HCT116 (cell line): Measurements from ENCODE around the gene ZNG1E. TPM values are rescaled to one million over a fixed set of nuclear protein-coding genes. Genes with fewer than 3 reads are reported as not detected.
"Not testable (repeated sequence)": the region's sequence is repeated elsewhere in the genome, so short reads cannot be mapped to it uniquely, and the experiment has no call there.

Source experiments
- ATAC-seq: fragments of 200-7000 bp; cut with Tn5 transposase; 2 replicates; pipeline ENCODE4 v1.9.1; 2020; ENCODE audit warnings: mild to moderate bottlenecking, moderate library complexity
- BruUV-seq: library from RNA; stranded (reverse); fragments of 400-500 nt; replicated peaks from 2 replicates; lab custom pipeline; 2021; lab: Mats Ljungman, UMichigan
- CTCF ChIA-PET: fragments of 300-600 bp; sonication (Branson Sonifier 250); formaldehyde crosslinking; loops from one replicate; lab custom pipeline; 2021; ENCODE audit warnings: antibody characterized with exemption; lab: Charles Lee
- POLR2A ChIA-PET: fragments of 300-600, 350-600 bp; sonication (Branson Sonifier 250); formaldehyde crosslinking; loops from one replicate; lab custom pipeline; 2021; ENCODE audit warnings: antibody characterized with exemption; lab: Charles Lee
- RAD21 ChIA-PET, 2 experiments: fragments of 300-600 bp; sonication (Branson Sonifier 250); formaldehyde crosslinking; loops; one replicate each; lab custom pipeline; 2023; ENCODE audit warnings: low total read pairs in 2 of 2; ENCODE audit not compliant: uncharacterized antibody in 2 of 2, unreplicated experiment in 2 of 2, low non-redundant PET in 1 of 2; lab: Charles Lee
- DNase-seq: peaks from one replicate; pipeline ENCODE4 v3.0.0-alpha.2; 2010; ENCODE audit warnings: low read depth, low spot score
- H2AFZ ChIP-seq: fragments of 200-600 bp; shearing (Covaris generic), sonication (generic); 2 replicates; pipeline ENCODE4 v1.6.1; 2017; ENCODE audit warnings: low read depth, mixed run types, mixed read lengths, antibody characterized with exemption, low read length; ENCODE audit not compliant: poor library complexity, severe bottlenecking
- H3K27ac ChIP-seq: 2 replicates; pipeline ENCODE4 v1.5.1; 2012; ENCODE audit warnings: low read depth, low read length
- H3K27me3 ChIP-seq: fragments of 200-600 bp; sonication (generic); 2 replicates; pipeline ENCODE4 v1.6.1; 2016; ENCODE audit warnings: mixed run types, low read length, mixed read lengths; ENCODE audit not compliant: insufficient read depth
- H3K36me3 ChIP-seq, 2 experiments: fragments of 200-500 bp in 1 of 2; fragments of 200-600 bp in 1 of 2; sonication (Bioruptor generic) in 1 of 2; sonication (generic) in 1 of 2; 2 replicates each; pipeline versions ENCODE4 v1.5.1 to v1.6.1; 2014 to 2016; ENCODE audit warnings: low read length in 2 of 2, inconsistent platforms in 1 of 2, mixed read lengths in 1 of 2, mixed run types in 1 of 2; ENCODE audit not compliant: insufficient read depth in 2 of 2, control insufficient read depth in 1 of 2
- H3K4me1 ChIP-seq, 2 experiments: fragments of 200-600 bp in 1 of 2; sonication (generic) in 1 of 2; 2 replicates each; pipeline versions ENCODE4 v1.5.1 to v1.6.1; 2012 to 2017; ENCODE audit warnings: low read length in 2 of 2, inconsistent platforms in 1 of 2, mild to moderate bottlenecking in 1 of 2, mixed read lengths in 1 of 2, mixed run types in 1 of 2, moderate library complexity in 1 of 2; ENCODE audit not compliant: insufficient read depth in 2 of 2, control insufficient read depth in 1 of 2
- H3K4me2 ChIP-seq: fragments of 200-600 bp; sonication (generic); 2 replicates; pipeline ENCODE4 v1.6.1; 2017; ENCODE audit warnings: mixed run types, low read length, mixed read lengths
- H3K4me3 ChIP-seq, 2 experiments: fragments of 200-600 bp in 1 of 2; sonication (generic) in 1 of 2; replicated peaks in 1 of 2; 2 replicates each; pipeline ENCODE4 v1.5.1; 2011 to 2016; ENCODE audit warnings: low read length in 2 of 2, control low read depth in 1 of 2, low read depth in 1 of 2, mild to moderate bottlenecking in 1 of 2, mixed read lengths in 1 of 2, mixed run types in 1 of 2
- H3K79me2 ChIP-seq: fragments of 200-600 bp; sonication (generic); 2 replicates; pipeline ENCODE4 v1.6.1; 2017; ENCODE audit warnings: mild to moderate bottlenecking, mixed run types, low read length, moderate library complexity, mixed read lengths; ENCODE audit not compliant: insufficient read depth
- H3K9ac ChIP-seq: fragments of 200-600 bp; sonication (generic); 2 replicates; pipeline ENCODE4 v1.6.1; 2016; ENCODE audit warnings: low read length, mixed read lengths
- H3K9me2 ChIP-seq: fragments of 200-600 bp; sonication (generic), shearing (Covaris generic); 2 replicates; pipeline ENCODE4 v1.6.1; 2017; ENCODE audit warnings: mixed run types, mild to moderate bottlenecking, moderate library complexity; ENCODE audit not compliant: insufficient read depth
- H3K9me3 ChIP-seq, 2 experiments: fragments of 200-500 bp in 1 of 2; fragments of 200-600 bp in 1 of 2; sonication (Bioruptor generic) in 1 of 2; sonication (generic) in 1 of 2; 2 replicates each; pipeline ENCODE4 v1.6.1; 2014 to 2017; ENCODE audit warnings: low read length in 2 of 2, mixed read lengths in 2 of 2, inconsistent platforms in 1 of 2, low read depth in 1 of 2, mild to moderate bottlenecking in 1 of 2, mixed run types in 1 of 2, moderate library complexity in 1 of 2; ENCODE audit not compliant: control insufficient read depth in 1 of 2, insufficient read depth in 1 of 2
- H4K20me1 ChIP-seq: fragments of 200-600 bp; sonication (generic), shearing (Covaris generic); 2 replicates; pipeline ENCODE4 v1.6.1; 2017; ENCODE audit warnings: mixed run types, mild to moderate bottlenecking, moderate library complexity; ENCODE audit not compliant: insufficient read depth
- intact Hi-C: fragments of 100-400 bp; cut with micrococcal nuclease; formaldehyde crosslinking; loops from 2 replicates; pipeline ENCODE4 v1.10.0; 2022
- total RNA-seq: library from RNA; stranded (reverse); gene quantifications from one replicate; pipeline ENCODE4 v1.2.1, GENCODE V29; 2021; ENCODE audit not compliant: unreplicated experiment

The ZNG1E gene
- total RNA-seq, 1 experiment from 2014 or later = 84.9 TPM

GRCh38 chr9:65737096-65737564, 61.4 kb downstream of the ZNG1E start, which contains the start of gene FOXD4L4:
TSS of gene FOXD4L4 (plus strand) at chr9:65737146. CDS start at chr9:65737146, 0 bp downstream.
- ATAC-seq, H3K27ac ChIP-seq, H3K36me3 ChIP-seq, H3K79me2 ChIP-seq, H2AFZ ChIP-seq, RAD21 ChIA-PET, POLR2A ChIA-PET, DNase-seq, H4K20me1 ChIP-seq, H3K4me3 ChIP-seq, H3K9me3 ChIP-seq, H3K4me1 ChIP-seq, H3K9ac ChIP-seq, CTCF ChIA-PET, H3K9me2 ChIP-seq, H3K4me2 ChIP-seq, H3K27me3 ChIP-seq, intact Hi-C loops: not testable (repeated sequence)
- BruUV-seq = TSS peak; percentile 5

- H3K79me2 ChIP-seq, H3K4me2 ChIP-seq, POLR2A ChIA-PET, RAD21 ChIA-PET, H3K9ac ChIP-seq, CTCF ChIA-PET, H3K4me3 ChIP-seq, H3K4me1 ChIP-seq, H3K27ac ChIP-seq, intact Hi-C loops, H2AFZ ChIP-seq, H3K9me2 ChIP-seq, BruUV-seq, DNase-seq, H3K9me3 ChIP-seq, H4K20me1 ChIP-seq, H3K27me3 ChIP-seq, ATAC-seq, H3K36me3 ChIP-seq: not testable (repeated sequence)
Measured at GRCh38 chr9:65738133-65738532, 62.4 kb downstream of the ZNG1E start.

Other genes starting within 250 kb of the ZNG1E start
- gene FOXD4L4, start 61.2 kb downstream of the ZNG1E start, total RNA-seq = 0.52 TPM